Measurements from ENCODE around the gene TTLL3. TPM values are rescaled to one million over a fixed set of nuclear protein-coding genes. Genes with fewer than 3 reads are reported as not detected.
A peak's percentile ranks its signal among the peaks of the same experiment; 100 is the strongest.
"Not testable (repeated sequence)": the region's sequence is repeated elsewhere in the genome, so short reads cannot be mapped to it uniquely, and the experiment has no call there.

Gene TTLL3
- total RNA-seq, 1 donor from 2014 or later = 9.7 TPM

DNA sequence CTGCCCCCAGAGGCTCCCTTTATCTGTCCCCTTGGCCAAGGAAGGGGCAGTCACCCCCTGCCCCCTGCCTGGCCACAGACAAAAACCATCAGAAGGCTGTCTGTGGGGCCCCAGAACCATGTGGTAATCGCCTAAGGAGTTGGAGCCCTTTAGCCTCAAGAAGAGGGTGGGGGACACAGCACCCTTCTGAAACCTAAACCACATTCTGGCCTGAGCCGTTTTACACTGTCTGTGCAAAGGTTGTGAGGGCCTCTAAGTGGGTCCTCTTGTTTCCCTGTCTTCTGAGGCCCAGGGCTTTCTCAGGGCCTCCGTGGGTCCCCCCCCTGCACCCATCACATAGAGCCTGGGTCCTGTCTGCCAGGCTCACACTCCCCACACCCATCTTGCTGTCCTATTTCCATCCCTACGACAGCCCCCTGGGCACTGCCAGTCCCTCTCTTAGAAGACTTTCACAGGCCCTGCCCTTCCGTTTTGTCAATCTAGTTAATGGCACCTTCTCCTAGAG lies 51.6 kb downstream of the TTLL3 start:
- DNase-seq (ENCODE audit: low read depth) = no peak
- H3K4me3 ChIP-seq (ENCODE audit: low read depth, low read length) = no peak overlapping the region
- TF ChIP-seq CTCF (conservative IDR thresholded peaks at IDR 0.05; ENCODE audit: low read depth, low read length) = no peak

GRCh38 chr3:9862391-9863057 lies 52.5 kb downstream of the TTLL3 start:
- peak overlapping the region; percentile 27 for H3K4me3 ChIP-seq (ENCODE audit: low read depth, low read length)
- peak; percentile 54 for TF ChIP-seq CTCF (conservative IDR thresholded peaks at IDR 0.05; ENCODE audit: low read depth, low read length)
- DNase-seq (ENCODE audit: low read depth) = no peak

DNA sequence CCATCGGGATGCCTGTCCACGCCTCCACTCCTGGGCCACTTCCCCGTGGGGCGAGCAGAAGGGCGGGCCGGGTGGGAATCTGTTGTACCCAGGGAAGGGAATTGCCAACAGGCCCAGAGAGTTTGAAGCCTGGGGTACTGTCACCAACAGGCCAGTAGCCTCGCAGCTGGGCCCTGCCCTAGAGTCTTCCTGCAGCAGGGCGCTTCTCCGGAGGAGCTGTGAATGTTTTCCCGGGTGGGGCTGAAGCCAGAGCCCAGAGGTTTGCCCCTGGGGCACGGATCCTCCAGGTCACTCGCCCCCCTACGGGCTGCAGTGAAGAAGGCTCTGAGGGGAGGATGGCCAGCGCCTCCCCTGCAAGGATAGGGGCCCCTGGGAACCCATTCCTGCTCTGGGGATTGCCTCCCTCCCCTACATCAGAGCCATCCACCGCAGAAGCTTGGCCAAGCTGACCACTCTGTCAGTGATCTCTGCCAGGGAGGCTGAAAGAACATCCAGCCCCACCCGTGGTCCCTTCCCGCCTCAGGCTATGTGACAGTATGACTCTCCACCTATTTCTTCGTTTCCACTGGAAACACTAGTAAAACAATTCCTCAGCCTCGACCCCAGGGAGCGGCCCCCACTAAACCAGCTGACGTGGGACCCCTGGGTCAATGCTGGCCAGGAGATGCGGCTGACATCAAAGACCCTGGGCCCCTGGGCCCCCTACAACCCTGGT lies 53.2 kb downstream of the TTLL3 start:
- no peak overlapping the region for H3K4me3 ChIP-seq (ENCODE audit: low read depth, low read length)

GRCh38 chr3:9864200-9864927 lies 54.3 kb downstream of the TTLL3 start:
- TF ChIP-seq CTCF (conservative IDR thresholded peaks at IDR 0.05; ENCODE audit: low read depth, low read length) = no peak
- DNase-seq (ENCODE audit: low read depth) = peak; percentile 76
- no peak overlapping the region for H3K4me3 ChIP-seq (ENCODE audit: low read depth, low read length)

More for the DNA sequence above, 53.2 kb downstream of the TTLL3 start:
- DNase-seq (ENCODE audit: low read depth) = no peak
- TF ChIP-seq CTCF (conservative IDR thresholded peaks at IDR 0.05; ENCODE audit: low read depth, low read length) = no peak

DNA sequence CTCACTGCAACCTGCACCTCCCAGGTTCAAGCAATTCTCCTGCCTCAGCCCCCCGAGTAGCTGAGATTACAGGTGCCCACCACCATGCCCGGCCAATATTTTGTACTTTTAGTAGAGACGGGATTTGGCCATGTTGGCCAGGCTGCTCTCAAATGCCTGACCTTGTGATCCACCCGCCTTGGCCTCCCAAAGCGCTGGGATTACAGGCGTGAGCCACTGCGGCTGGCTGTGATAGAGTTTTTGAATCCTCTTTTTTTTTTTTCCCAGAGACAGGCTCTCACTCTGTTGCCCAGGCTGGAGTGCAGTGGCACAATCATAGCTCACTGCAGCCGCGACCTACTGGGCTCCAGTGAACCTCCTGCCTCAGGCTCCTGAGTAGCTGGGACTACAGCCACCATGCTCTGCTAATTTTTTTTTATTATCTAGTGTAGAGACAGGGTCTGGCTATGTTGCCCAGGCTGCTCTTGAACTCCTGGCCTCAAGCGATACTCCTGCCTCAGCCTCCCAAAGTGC lies 55.1 kb downstream of the TTLL3 start:
- H3K4me3 ChIP-seq (ENCODE audit: low read depth, low read length); DNase-seq (ENCODE audit: low read depth): not testable (repeated sequence)

DNA sequence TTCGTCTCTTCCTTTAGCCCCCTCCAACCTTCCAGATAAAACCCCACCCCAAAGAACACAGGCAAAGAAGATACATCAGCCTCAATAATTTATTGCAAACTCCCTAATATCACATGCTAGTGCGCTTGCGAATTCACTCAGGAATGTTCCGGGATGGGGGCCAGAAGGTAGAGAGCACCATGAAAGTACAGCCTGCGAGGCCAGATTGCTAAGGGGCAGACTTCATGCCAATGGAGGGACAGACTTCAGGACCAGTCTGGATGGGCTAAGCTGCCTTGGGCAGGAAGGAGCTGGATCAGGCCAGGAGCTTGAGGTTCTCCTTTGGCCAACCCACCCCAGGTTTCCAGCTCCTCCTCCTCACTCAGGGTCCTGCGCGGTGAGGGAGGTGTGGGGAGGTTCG lies 56.6 kb downstream of the TTLL3 start:
- H3K4me3 ChIP-seq (ENCODE audit: low read depth, low read length) = no peak overlapping the region
- no peak for DNase-seq (ENCODE audit: low read depth)
- TF ChIP-seq CTCF (conservative IDR thresholded peaks at IDR 0.05; ENCODE audit: low read depth, low read length) = no peak

- H3K4me3 ChIP-seq (ENCODE audit: low read depth, low read length) = no peak overlapping the region
- no peak for TF ChIP-seq CTCF (conservative IDR thresholded peaks at IDR 0.05; ENCODE audit: low read depth, low read length)
- no peak for DNase-seq (ENCODE audit: low read depth)
Observed at GRCh38 chr3:9867106-9867505, 57.0 kb downstream of the TTLL3 start.
